GM12873 (cell line): Measurements from ENCODE around the gene SRGAP1.

Source experiments
- TF ChIP-seq, protein P1 (sequence below): IDR thresholded peaks from 2 replicates; pipeline ENCODE4 v1.5.1; 2012; ENCODE audit warnings: low read depth, mild to moderate bottlenecking, moderate library complexity, low read length, control low read depth; ENCODE audit not compliant: insufficient read depth; ENCODE audit errors: missing control alignments

Gene SRGAP1

DNA sequence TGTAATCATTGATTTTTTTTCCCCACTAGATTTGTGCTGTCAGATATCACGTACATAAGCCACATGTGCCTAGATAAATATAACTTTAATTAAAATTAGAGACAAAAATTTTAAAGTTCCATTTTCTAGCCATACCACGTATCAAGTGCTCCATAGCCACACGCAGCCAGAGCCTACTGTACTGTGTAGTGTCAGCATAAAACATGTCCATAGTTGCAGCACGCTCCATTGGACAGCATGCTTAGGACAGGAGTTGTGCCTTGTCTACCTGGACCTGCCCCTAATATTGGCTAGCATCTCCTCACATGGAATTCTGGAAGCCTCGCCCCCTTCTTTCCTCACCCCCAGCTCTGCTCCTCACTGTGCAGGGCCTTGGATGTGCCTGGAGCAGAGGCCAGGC is 116.5 kb downstream of the SRGAP1 start:
- TF ChIP-seq, protein P1, sequence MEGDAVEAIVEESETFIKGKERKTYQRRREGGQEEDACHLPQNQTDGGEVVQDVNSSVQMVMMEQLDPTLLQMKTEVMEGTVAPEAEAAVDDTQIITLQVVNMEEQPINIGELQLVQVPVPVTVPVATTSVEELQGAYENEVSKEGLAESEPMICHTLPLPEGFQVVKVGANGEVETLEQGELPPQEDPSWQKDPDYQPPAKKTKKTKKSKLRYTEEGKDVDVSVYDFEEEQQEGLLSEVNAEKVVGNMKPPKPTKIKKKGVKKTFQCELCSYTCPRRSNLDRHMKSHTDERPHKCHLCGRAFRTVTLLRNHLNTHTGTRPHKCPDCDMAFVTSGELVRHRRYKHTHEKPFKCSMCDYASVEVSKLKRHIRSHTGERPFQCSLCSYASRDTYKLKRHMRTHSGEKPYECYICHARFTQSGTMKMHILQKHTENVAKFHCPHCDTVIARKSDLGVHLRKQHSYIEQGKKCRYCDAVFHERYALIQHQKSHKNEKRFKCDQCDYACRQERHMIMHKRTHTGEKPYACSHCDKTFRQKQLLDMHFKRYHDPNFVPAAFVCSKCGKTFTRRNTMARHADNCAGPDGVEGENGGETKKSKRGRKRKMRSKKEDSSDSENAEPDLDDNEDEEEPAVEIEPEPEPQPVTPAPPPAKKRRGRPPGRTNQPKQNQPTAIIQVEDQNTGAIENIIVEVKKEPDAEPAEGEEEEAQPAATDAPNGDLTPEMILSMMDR: no peak

- TF ChIP-seq, protein P1: no peak
Observed at GRCh38 chr12:63961543-63961942, 117.0 kb downstream of the SRGAP1 start.

DNA sequence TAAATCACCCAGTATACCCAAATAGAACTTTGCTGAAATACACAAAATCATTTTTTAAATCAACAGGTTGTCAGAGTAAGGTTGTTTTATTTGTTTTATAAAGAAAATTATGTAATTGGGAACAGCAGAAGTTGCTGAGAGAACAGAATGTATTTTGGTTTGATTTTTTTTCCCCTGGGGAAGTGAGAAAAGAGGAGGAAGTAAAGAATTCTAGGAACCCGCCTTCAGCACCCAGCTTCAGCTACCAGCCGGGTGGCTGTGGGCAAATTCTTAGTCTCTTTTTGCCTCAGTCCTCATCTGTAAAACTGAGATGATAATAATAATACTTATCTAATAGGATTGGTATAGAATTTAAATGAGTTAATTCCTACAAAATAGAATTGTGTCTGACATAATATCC is 119.4 kb downstream of the SRGAP1 start:
- TF ChIP-seq, protein P1: no peak

GRCh38 chr12:63964301-63964700 is 119.8 kb downstream of the SRGAP1 start:
- TF ChIP-seq, protein P1: no peak

DNA sequence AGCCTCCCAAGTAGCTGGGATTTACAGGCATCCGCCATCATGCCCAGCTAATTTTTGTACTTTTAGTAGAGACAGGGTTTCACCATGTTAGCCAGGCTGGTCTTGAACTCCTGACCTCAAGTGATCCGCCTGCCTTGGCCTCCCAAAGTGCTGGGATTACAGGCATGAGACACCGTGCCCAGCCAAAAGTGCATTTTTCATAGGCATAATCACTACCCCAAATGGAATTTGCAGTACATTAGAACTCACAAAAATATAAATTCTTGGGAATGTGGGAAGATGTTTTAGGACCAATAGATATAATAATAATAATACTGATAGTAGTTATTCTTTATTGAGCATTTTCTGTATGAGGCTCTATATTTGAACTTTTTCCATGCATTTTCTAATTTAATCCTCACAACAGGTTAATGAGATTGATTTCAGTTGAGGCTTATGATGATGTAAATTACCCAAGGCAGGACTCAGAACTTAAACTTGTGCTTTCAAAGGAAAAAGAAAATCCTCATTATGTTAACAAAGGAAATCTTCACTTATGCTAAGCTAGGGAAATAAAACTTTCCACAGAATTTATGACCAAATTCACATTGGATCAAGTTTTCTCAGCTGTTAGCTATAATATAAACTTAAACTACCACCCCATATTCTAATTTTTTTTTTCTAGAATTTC is 121.6 kb downstream of the SRGAP1 start:
- TF ChIP-seq, protein P1: no peak

DNA sequence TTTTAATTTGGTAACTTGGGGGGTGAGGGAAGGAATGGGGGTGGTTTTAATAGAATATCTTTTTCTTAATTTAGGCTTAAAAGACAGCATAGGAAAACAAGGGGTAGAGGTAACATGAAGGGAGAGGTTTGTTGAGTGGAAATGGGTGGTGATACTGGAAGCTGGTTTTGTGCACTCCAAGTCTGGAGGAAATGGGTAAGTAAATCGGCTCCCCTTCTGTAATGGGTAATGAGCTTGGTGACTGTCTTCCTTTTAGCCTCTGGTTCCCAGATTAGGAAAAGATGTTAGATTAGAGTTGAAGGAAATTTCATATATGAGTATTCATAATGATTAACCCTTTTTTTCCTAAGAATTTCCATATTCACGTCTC is 122.1 kb downstream of the SRGAP1 start:
- TF ChIP-seq, protein P1: no peak

GRCh38 chr12:63967358-63968145 is 123.1 kb downstream of the SRGAP1 start:
- TF ChIP-seq, protein P1: no peak
